B cell (primary cell): ENCODE results near the gene RMI2. TPM values are rescaled to one million over a fixed set of nuclear protein-coding genes. Genes with fewer than 3 reads are reported as not detected.
A peak's percentile ranks its signal among the peaks of the same experiment; 100 is the strongest.

Experiments
- ATAC-seq: fragments of 200-7000 bp; cut with Tn5 transposase; one replicate; pipeline ENCODE4 v1.10.0; 2021; ENCODE audit warnings: low read depth, mild to moderate bottlenecking, moderate number of reproducible peaks, moderate library complexity
- CTCF ChIA-PET: fragments of 350-600 bp; sonication (Branson Sonifier 250); formaldehyde crosslinking; loops from one replicate; lab custom pipeline; 2021; ENCODE audit warnings: antibody characterized with exemption, inconsistent platforms; lab: Charles Lee
- POLR2A ChIA-PET: fragments of 350-600 bp; sonication (Branson Sonifier 250); formaldehyde crosslinking; loops from one replicate; lab custom pipeline; 2021; ENCODE audit warnings: antibody characterized with exemption; lab: Charles Lee
- DNase-seq: peaks from one replicate; pipeline ENCODE4 v3.0.0; 2013
- H2AFZ ChIP-seq: 2 replicates; pipeline ENCODE4 v1.6.1; 2012; ENCODE audit warnings: mild to moderate bottlenecking, low read depth, low read length; ENCODE audit not compliant: insufficient read depth, poor library complexity, severe bottlenecking
- H3K27ac ChIP-seq, 2 donors: 1 replicate in 1 of 2; 2 replicates in 1 of 2; pipeline ENCODE4 v1.5.1; 2012 to 2013; ENCODE audit warnings: low read length in 2 of 2, mild to moderate bottlenecking in 2 of 2, moderate library complexity in 1 of 2
- H3K27me3 ChIP-seq, 4 experiments: fragments of 200-600 bp in 1 of 4; sonication (generic) in 1 of 4; replicated peaks in 1 of 4; 1 replicate in 2 of 4; 2 replicates in 2 of 4; pipeline versions ENCODE4 v1.6.1 to v1.7.0; 2013 to 2016; ENCODE audit warnings: low read length in 3 of 4, mild to moderate bottlenecking in 2 of 4, mixed read lengths in 1 of 4, moderate library complexity in 1 of 4; ENCODE audit not compliant: insufficient read depth in 4 of 4, control insufficient read depth in 3 of 4; ENCODE audit errors: control extremely low read depth in 1 of 4
- H3K36me3 ChIP-seq, 2 experiments: replicated peaks in 1 of 2; 1 replicate in 1 of 2; 2 replicates in 1 of 2; pipeline versions ENCODE4 v1.6.1 to v1.7.1; 2013; ENCODE audit warnings: low read length in 1 of 2; ENCODE audit not compliant: insufficient read depth in 2 of 2, control insufficient read depth in 1 of 2; ENCODE audit errors: control extremely low read depth in 1 of 2, extremely low read depth in 1 of 2
- H3K4me1 ChIP-seq, 2 donors: fragments of 200-600 bp in 1 of 2; sonication (generic) in 1 of 2; 1 replicate in 1 of 2; 2 replicates in 1 of 2; pipeline versions ENCODE4 v1.5.1 to v1.6.1; 2013 to 2017; ENCODE audit warnings: low read length in 2 of 2; ENCODE audit not compliant: control insufficient read depth in 2 of 2, insufficient read depth in 2 of 2
- H3K4me2 ChIP-seq: replicated peaks from 2 replicates; pipeline ENCODE3; 2012; ENCODE audit warnings: mild to moderate bottlenecking, low read depth, low read length; ENCODE audit not compliant: poor library complexity, severe bottlenecking
- H3K4me3 ChIP-seq, 5 experiments: fragments of 200-600 bp in 1 of 5; sonication (generic) in 1 of 5; 1 replicate in 3 of 5; 2 replicates in 2 of 5; pipeline versions ENCODE4 v1.5.1 to v1.7.0; 2011 to 2016; ENCODE audit warnings: low read length in 4 of 5, mild to moderate bottlenecking in 4 of 5, low read depth in 2 of 5, control low read depth in 1 of 5, moderate library complexity in 1 of 5; ENCODE audit not compliant: insufficient read depth in 1 of 5; ENCODE audit errors: control extremely low read depth in 1 of 5, extremely low read depth in 1 of 5
- H3K79me2 ChIP-seq: fragments of 200-600 bp; sonication (generic); one replicate; pipeline ENCODE4 v1.6.0; 2016; ENCODE audit warnings: low read length; ENCODE audit not compliant: control insufficient read depth, insufficient read depth
- H3K9ac ChIP-seq: fragments of 200-600 bp; sonication (generic); 2 replicates; pipeline ENCODE4 v1.6.1; 2017; ENCODE audit warnings: mild to moderate bottlenecking, low read length, moderate library complexity
- H3K9me3 ChIP-seq, 3 donors: one replicate each; pipeline versions ENCODE4 v1.6.1 to v1.7.1; 2013; ENCODE audit warnings: low read length in 2 of 3; ENCODE audit not compliant: control insufficient read depth in 2 of 3, insufficient read depth in 1 of 3; ENCODE audit errors: control extremely low read depth in 1 of 3
- H4K20me1 ChIP-seq: 2 replicates; pipeline ENCODE4 v1.6.0; 2012; ENCODE audit warnings: mild to moderate bottlenecking, low read length; ENCODE audit not compliant: insufficient read depth, control insufficient read depth, poor library complexity, severe bottlenecking
- H3K27ac Mint-ChIP-seq: one replicate; pipeline ENCODE4 v1.8.0; 2021; ENCODE audit warnings: mixed read lengths
- H3K27me3 Mint-ChIP-seq: one replicate; pipeline ENCODE4 v1.8.0; 2021; ENCODE audit warnings: mixed read lengths
- H3K4me1 Mint-ChIP-seq: one replicate; pipeline ENCODE4 v1.8.0; 2021; ENCODE audit warnings: mixed read lengths
- H3K4me3 Mint-ChIP-seq: one replicate; pipeline ENCODE4 v1.8.0; 2021; ENCODE audit warnings: mixed read lengths
- H3K9me3 Mint-ChIP-seq: one replicate; pipeline ENCODE4 v1.8.0; 2022; ENCODE audit warnings: mixed read lengths; ENCODE audit not compliant: insufficient read depth
- CTCF ChIP-seq: fragments of 200-600 bp; IDR thresholded peaks from one replicate; pipeline ENCODE4 v1.8.0; 2022; ENCODE audit warnings: antibody characterized with exemption, mild to moderate bottlenecking
- EZH2 ChIP-seq: IDR thresholded peaks from 2 replicates; pipeline ENCODE4 v1.6.1; 2012; ENCODE audit warnings: borderline replicate concordance, low read depth, mild to moderate bottlenecking, moderate library complexity, low read length; ENCODE audit not compliant: insufficient read depth, poor library complexity, severe bottlenecking
- WGBS: methylation state at CpG from one replicate; pipeline ENCODE4 v1.1.5; 2013; ENCODE audit warnings: missing lambda C conversion rate; ENCODE audit not compliant: insufficient coverage; 5-methylcytosine and 5-hydroxymethylcytosine counted together
- intact Hi-C: fragments of 100-400 bp; cut with micrococcal nuclease; formaldehyde crosslinking; loops from one replicate; pipeline ENCODE4 v1.10.0; 2022
- polyA plus RNA-seq: library from polyadenylated mRNA; depleted of rRNA; stranded (reverse); fragments of >200 nt; gene quantifications from 2 replicates; pipeline ENCODE4 v1.2.3, GENCODE V29; 2012
- total RNA-seq, 2 donors: library from RNA; stranded (reverse); fragments of 120-200 nt in 1 of 2; gene quantifications; 1 replicate in 1 of 2; 2 replicates in 1 of 2; pipeline versions ENCODE4 v1.2.3 to v1.2.4, GENCODE V29; 2013 to 2022

RMI2 gene
- total and polyA plus RNA-seq, 2 donors (not counting 1 experiment from before 2014, with no cell fraction given) = 2.3 to 27.0 TPM

- ATAC-seq (peak; percentile 46), DNase-seq (peak; percentile 80)
- intact Hi-C loops = loop anchor here (1.0 kb wide), 5 partner anchors 16 to 71 kb away; partner anchors contain the start of genes RMI2 and SOCS1
- Histone ChIP-seq H3K9me3 (peaks cover 0 to 14% (median 3%) of the 10 kb centered on the region in 3 donors), H3K9ac (peak overlapping the region; percentile 60), H4K20me1 (no peaks in the 10 kb centered on the region), H2AFZ (no peak overlapping the region), H3K4me1 (peaks cover 59 to 74% of the 10 kb centered on the region in 2 donors), H3K4me3 (peak overlapping the region in 4 of 5 experiments; percentile 9 to 64 (median 36)), H3K27ac (peak overlapping the region; percentile 91 to 94), H3K79me2 (peaks cover 4% of the 10 kb centered on the region), H3K27me3 (no peaks in the 10 kb centered on the region), H3K36me3 (no peaks in the 10 kb centered on the region), H3K4me2 (peak overlapping the region; percentile 83)
- POLR2A ChIA-PET = interaction anchor here (0.6 to 7.6 kb wide), 7 partner anchors 17 to 837 kb away, joined by 3 to 94 read pairs (median 12); partner anchors contain the start of gene SOCS1
- Mint-ChIP-seq H3K27ac (peak overlapping the region; percentile 93), H3K4me3 (peak overlapping the region; percentile 81), H3K27me3 (no peaks in the 10 kb centered on the region), H3K4me1 (peaks cover 61% of the 10 kb centered on the region), H3K9me3 (no peaks in the 10 kb centered on the region)
- 27% methylated on average over 10 of the region's 23 CpGs for WGBS
- CTCF ChIA-PET = interaction anchor here (0.6 to 4.7 kb wide), 17 partner anchors 11 to 364 kb away, joined by 3 to 52 read pairs (median 4); partner anchors contain the start of gene SOCS1
- TF ChIP-seq EZH2 (no peak), CTCF (no peak)
Observed at GRCh38 chr16:11327277-11328171, 17.7 kb upstream of the RMI2 start.
